Keratinocyte (primary cell): ENCODE results near the gene IGFBP5.

ENCODE experiments used
- CTCF ChIP-seq, 3 experiments: IDR thresholded peaks in 1 of 3; conservative IDR thresholded peaks in 1 of 3; optimal IDR thresholded peaks in 1 of 3; 2 replicates in 2 of 3; 3 replicates in 1 of 3; pipeline versions ENCODE3 to v1.5.1; 2011; ENCODE audit warnings: low read length in 3 of 3, mild to moderate bottlenecking in 3 of 3, moderate library complexity in 2 of 3, control low read depth in 1 of 3, inconsistent platforms in 1 of 3; ENCODE audit not compliant: insufficient read depth in 2 of 3; ENCODE audit errors: extremely low read depth in 1 of 3
- EZH2 ChIP-seq: IDR thresholded peaks from one replicate; pipeline ENCODE4 v1.6.1; 2012; ENCODE audit warnings: inconsistent platforms, mild to moderate bottlenecking, low read length, moderate library complexity

GRCh38 chr2:216654528-216655052, 40.8 kb downstream of the IGFBP5 start:
- no peak for TF ChIP-seq CTCF (optimal IDR thresholded peaks at IDR 0.05 in 1 of 3, IDR thresholded peaks at IDR 0.05 in 1 of 3, conservative IDR thresholded peaks at IDR 0.05 in 1 of 3; ENCODE audit: extremely low read depth in 1 of 3, insufficient read depth in 2 of 3, low read length in 3 of 3)
- TF ChIP-seq EZH2: no peak
